SK-N-MC (cell line): ENCODE results near the gene ATP2B2.

Experiments used
- EZH2 ChIP-seq: fragments of 200-600 bp; sonication (generic); IDR thresholded peaks from one replicate; pipeline ENCODE4 v1.6.1; 2017; ENCODE audit warnings: antibody characterized with exemption
- POLR2AphosphoS5 ChIP-seq: IDR thresholded peaks from 2 replicates; pipeline ENCODE4 v1.6.1; 2012; ENCODE audit warnings: mild to moderate bottlenecking, low read depth, low read length, borderline replicate concordance

GRCh38 chr3:10378246-10378645, 127.1 kb downstream of the ATP2B2 start:
- TF ChIP-seq EZH2 (no peak), POLR2AphosphoS5 (no peak)
